B cell (primary cell): ENCODE data around the gene VEGFA. TPM values are rescaled to one million over a fixed set of nuclear protein-coding genes. Genes with fewer than 3 reads are reported as not detected.

Source experiments
- ATAC-seq: fragments of 200-7000 bp; cut with Tn5 transposase; one replicate; pipeline ENCODE4 v1.10.0; 2021; ENCODE audit warnings: low read depth, mild to moderate bottlenecking, moderate number of reproducible peaks, moderate library complexity
- CTCF ChIA-PET: fragments of 350-600 bp; sonication (Branson Sonifier 250); formaldehyde crosslinking; loops from one replicate; lab custom pipeline; 2021; ENCODE audit warnings: antibody characterized with exemption, inconsistent platforms; lab: Charles Lee
- POLR2A ChIA-PET: fragments of 350-600 bp; sonication (Branson Sonifier 250); formaldehyde crosslinking; loops from one replicate; lab custom pipeline; 2021; ENCODE audit warnings: antibody characterized with exemption; lab: Charles Lee
- DNase-seq: peaks from one replicate; pipeline ENCODE4 v3.0.0; 2013
- H2AFZ ChIP-seq: 2 replicates; pipeline ENCODE4 v1.6.1; 2012; ENCODE audit warnings: mild to moderate bottlenecking, low read depth, low read length; ENCODE audit not compliant: insufficient read depth, poor library complexity, severe bottlenecking
- H3K27ac ChIP-seq, 2 donors: 1 replicate in 1 of 2; 2 replicates in 1 of 2; pipeline ENCODE4 v1.5.1; 2012 to 2013; ENCODE audit warnings: low read length in 2 of 2, mild to moderate bottlenecking in 2 of 2, moderate library complexity in 1 of 2
- H3K27me3 ChIP-seq, 4 experiments: fragments of 200-600 bp in 1 of 4; sonication (generic) in 1 of 4; replicated peaks in 1 of 4; 1 replicate in 2 of 4; 2 replicates in 2 of 4; pipeline versions ENCODE4 v1.6.1 to v1.7.0; 2013 to 2016; ENCODE audit warnings: low read length in 3 of 4, mild to moderate bottlenecking in 2 of 4, mixed read lengths in 1 of 4, moderate library complexity in 1 of 4; ENCODE audit not compliant: insufficient read depth in 4 of 4, control insufficient read depth in 3 of 4; ENCODE audit errors: control extremely low read depth in 1 of 4
- H3K36me3 ChIP-seq, 2 experiments: replicated peaks in 1 of 2; 1 replicate in 1 of 2; 2 replicates in 1 of 2; pipeline versions ENCODE4 v1.6.1 to v1.7.1; 2013; ENCODE audit warnings: low read length in 1 of 2; ENCODE audit not compliant: insufficient read depth in 2 of 2, control insufficient read depth in 1 of 2; ENCODE audit errors: control extremely low read depth in 1 of 2, extremely low read depth in 1 of 2
- H3K4me1 ChIP-seq, 2 donors: fragments of 200-600 bp in 1 of 2; sonication (generic) in 1 of 2; 1 replicate in 1 of 2; 2 replicates in 1 of 2; pipeline versions ENCODE4 v1.5.1 to v1.6.1; 2013 to 2017; ENCODE audit warnings: low read length in 2 of 2; ENCODE audit not compliant: control insufficient read depth in 2 of 2, insufficient read depth in 2 of 2
- H3K4me2 ChIP-seq: replicated peaks from 2 replicates; pipeline ENCODE3; 2012; ENCODE audit warnings: mild to moderate bottlenecking, low read depth, low read length; ENCODE audit not compliant: poor library complexity, severe bottlenecking
- H3K4me3 ChIP-seq, 5 experiments: fragments of 200-600 bp in 1 of 5; sonication (generic) in 1 of 5; 1 replicate in 3 of 5; 2 replicates in 2 of 5; pipeline versions ENCODE4 v1.5.1 to v1.7.0; 2011 to 2016; ENCODE audit warnings: low read length in 4 of 5, mild to moderate bottlenecking in 4 of 5, low read depth in 2 of 5, control low read depth in 1 of 5, moderate library complexity in 1 of 5; ENCODE audit not compliant: insufficient read depth in 1 of 5; ENCODE audit errors: control extremely low read depth in 1 of 5, extremely low read depth in 1 of 5
- H3K79me2 ChIP-seq: fragments of 200-600 bp; sonication (generic); one replicate; pipeline ENCODE4 v1.6.0; 2016; ENCODE audit warnings: low read length; ENCODE audit not compliant: control insufficient read depth, insufficient read depth
- H3K9ac ChIP-seq: fragments of 200-600 bp; sonication (generic); 2 replicates; pipeline ENCODE4 v1.6.1; 2017; ENCODE audit warnings: mild to moderate bottlenecking, low read length, moderate library complexity
- H3K9me3 ChIP-seq, 3 donors: one replicate each; pipeline versions ENCODE4 v1.6.1 to v1.7.1; 2013; ENCODE audit warnings: low read length in 2 of 3; ENCODE audit not compliant: control insufficient read depth in 2 of 3, insufficient read depth in 1 of 3; ENCODE audit errors: control extremely low read depth in 1 of 3
- H4K20me1 ChIP-seq: 2 replicates; pipeline ENCODE4 v1.6.0; 2012; ENCODE audit warnings: mild to moderate bottlenecking, low read length; ENCODE audit not compliant: insufficient read depth, control insufficient read depth, poor library complexity, severe bottlenecking
- H3K27ac Mint-ChIP-seq: one replicate; pipeline ENCODE4 v1.8.0; 2021; ENCODE audit warnings: mixed read lengths
- H3K27me3 Mint-ChIP-seq: one replicate; pipeline ENCODE4 v1.8.0; 2021; ENCODE audit warnings: mixed read lengths
- H3K4me1 Mint-ChIP-seq: one replicate; pipeline ENCODE4 v1.8.0; 2021; ENCODE audit warnings: mixed read lengths
- H3K4me3 Mint-ChIP-seq: one replicate; pipeline ENCODE4 v1.8.0; 2021; ENCODE audit warnings: mixed read lengths
- H3K9me3 Mint-ChIP-seq: one replicate; pipeline ENCODE4 v1.8.0; 2022; ENCODE audit warnings: mixed read lengths; ENCODE audit not compliant: insufficient read depth
- EZH2 ChIP-seq: IDR thresholded peaks from 2 replicates; pipeline ENCODE4 v1.6.1; 2012; ENCODE audit warnings: borderline replicate concordance, low read depth, mild to moderate bottlenecking, moderate library complexity, low read length; ENCODE audit not compliant: insufficient read depth, poor library complexity, severe bottlenecking
- WGBS: methylation state at CpG from one replicate; pipeline ENCODE4 v1.1.5; 2013; ENCODE audit warnings: missing lambda C conversion rate; ENCODE audit not compliant: insufficient coverage; 5-methylcytosine and 5-hydroxymethylcytosine counted together
- intact Hi-C: fragments of 100-400 bp; cut with micrococcal nuclease; formaldehyde crosslinking; loops from one replicate; pipeline ENCODE4 v1.10.0; 2022
- polyA plus RNA-seq: library from polyadenylated mRNA; depleted of rRNA; stranded (reverse); fragments of >200 nt; gene quantifications from 2 replicates; pipeline ENCODE4 v1.2.3, GENCODE V29; 2012
- small RNA-seq: library from RNA; depleted of rRNA; stranded (forward); fragments of <200 nt; gene quantifications from one replicate; pipeline ENCODE3, GENCODE V24; 2012; ENCODE audit warnings: low replicate concordance, low read depth; ENCODE audit not compliant: insufficient read length
- total RNA-seq, 2 donors: library from RNA; stranded (reverse); fragments of 120-200 nt in 1 of 2; gene quantifications; 1 replicate in 1 of 2; 2 replicates in 1 of 2; pipeline versions ENCODE4 v1.2.3 to v1.2.4, GENCODE V29; 2013 to 2022
- TF ChIP-seq, protein P1 (sequence below): fragments of 200-600 bp; IDR thresholded peaks from one replicate; pipeline ENCODE4 v1.8.0; 2022; ENCODE audit warnings: antibody characterized with exemption, mild to moderate bottlenecking

The VEGFA gene
- total and polyA plus RNA-seq, 2 donors (not counting 1 experiment from before 2014, with no cell fraction given): 3.9 to 6.4 TPM

GRCh38 chr6:43835872-43836419 is 65.9 kb downstream of the VEGFA start:
- ChIA-PET POLR2A (no interaction called here), CTCF (no interaction called here)
- H3K9ac ChIP-seq: no peak overlapping the region
- peaks cover 11% of the 10 kb centered on the region for H3K27me3 Mint-ChIP-seq
- TF ChIP-seq EZH2: no peak
- TF ChIP-seq, protein P1, sequence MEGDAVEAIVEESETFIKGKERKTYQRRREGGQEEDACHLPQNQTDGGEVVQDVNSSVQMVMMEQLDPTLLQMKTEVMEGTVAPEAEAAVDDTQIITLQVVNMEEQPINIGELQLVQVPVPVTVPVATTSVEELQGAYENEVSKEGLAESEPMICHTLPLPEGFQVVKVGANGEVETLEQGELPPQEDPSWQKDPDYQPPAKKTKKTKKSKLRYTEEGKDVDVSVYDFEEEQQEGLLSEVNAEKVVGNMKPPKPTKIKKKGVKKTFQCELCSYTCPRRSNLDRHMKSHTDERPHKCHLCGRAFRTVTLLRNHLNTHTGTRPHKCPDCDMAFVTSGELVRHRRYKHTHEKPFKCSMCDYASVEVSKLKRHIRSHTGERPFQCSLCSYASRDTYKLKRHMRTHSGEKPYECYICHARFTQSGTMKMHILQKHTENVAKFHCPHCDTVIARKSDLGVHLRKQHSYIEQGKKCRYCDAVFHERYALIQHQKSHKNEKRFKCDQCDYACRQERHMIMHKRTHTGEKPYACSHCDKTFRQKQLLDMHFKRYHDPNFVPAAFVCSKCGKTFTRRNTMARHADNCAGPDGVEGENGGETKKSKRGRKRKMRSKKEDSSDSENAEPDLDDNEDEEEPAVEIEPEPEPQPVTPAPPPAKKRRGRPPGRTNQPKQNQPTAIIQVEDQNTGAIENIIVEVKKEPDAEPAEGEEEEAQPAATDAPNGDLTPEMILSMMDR: no peak
- H3K9me3 ChIP-seq: no peaks in the 10 kb centered on the region
- 88% methylated on average over 8 of the region's 8 CpGs for WGBS
- H3K27ac Mint-ChIP-seq: no peak overlapping the region
- H3K79me2 ChIP-seq: no peaks in the 10 kb centered on the region
- H4K20me1 ChIP-seq: no peaks in the 10 kb centered on the region
- H3K4me3 ChIP-seq: no peak overlapping the region
- intact Hi-C loops: no loop called here
- no peak overlapping the region for H3K4me3 Mint-ChIP-seq
- no peak for DNase-seq
- ATAC-seq: no peak
- no peak overlapping the region for H3K4me2 ChIP-seq
- no peaks in the 10 kb centered on the region for H3K36me3 ChIP-seq
- no peaks in the 10 kb centered on the region for H3K4me1 Mint-ChIP-seq
- no peaks in the 10 kb centered on the region for H3K9me3 Mint-ChIP-seq
- no peak overlapping the region for H3K27ac ChIP-seq
- H3K4me1 ChIP-seq: no peaks in the 10 kb centered on the region
- H3K27me3 ChIP-seq: no peaks in the 10 kb centered on the region
- no peak overlapping the region for H2AFZ ChIP-seq

Small RNA genes within 50 kb of the gene (small RNA-seq; reads per million reads assigned to genes)
- not detected for gene AL136131.3

Other genes starting within 250 kb of the VEGFA start
- 45.7 and 48.1 TPM in 2 replicates for gene XPO5, start 194.2 kb upstream of the VEGFA start, total RNA-seq
- gene XPO5, start 194.2 kb upstream of the VEGFA start, polyA plus RNA-seq: 14.4 and 17.2 TPM in 2 replicates
- 24.8 and 26.4 TPM in 2 replicates for gene POLH, start 194.0 kb upstream of the VEGFA start, total RNA-seq
- 8.9 and 14.7 TPM in 2 replicates for gene POLH, start 194.0 kb upstream of the VEGFA start, polyA plus RNA-seq
- 103 and 122 TPM in 2 replicates for gene GTPBP2, start 140.9 kb upstream of the VEGFA start, total RNA-seq
- 80.8 and 101 TPM in 2 replicates for gene GTPBP2, start 140.9 kb upstream of the VEGFA start, polyA plus RNA-seq
- 34.6 and 35.4 TPM in 2 replicates for gene MAD2L1BP, start 134.4 kb upstream of the VEGFA start, total RNA-seq
- gene MAD2L1BP, start 134.4 kb upstream of the VEGFA start, polyA plus RNA-seq: 31.5 and 32.7 TPM in 2 replicates
- gene RSPH9, start 125.2 kb upstream of the VEGFA start, total RNA-seq: 0.15 TPM in 1 of 2 replicates, not detected in the other
- 0.04 TPM in 1 of 2 replicates, not detected in the other for gene RSPH9, start 125.2 kb upstream of the VEGFA start, polyA plus RNA-seq
- 37.0 and 39.6 TPM in 2 replicates for gene MRPS18A, start 82.4 kb upstream of the VEGFA start, total RNA-seq
- 22.8 and 46.3 TPM in 2 replicates for gene MRPS18A, start 82.4 kb upstream of the VEGFA start, polyA plus RNA-seq